GOT3 (cell line): ENCODE results near the gene SLC49A4.

Experiments
- DNase-seq: peaks from one replicate; lab custom pipeline; 2025; ENCODE audit warnings: mixed read lengths; lab: John Stamatoyannopoulos, UW

Gene SLC49A4

DNA sequence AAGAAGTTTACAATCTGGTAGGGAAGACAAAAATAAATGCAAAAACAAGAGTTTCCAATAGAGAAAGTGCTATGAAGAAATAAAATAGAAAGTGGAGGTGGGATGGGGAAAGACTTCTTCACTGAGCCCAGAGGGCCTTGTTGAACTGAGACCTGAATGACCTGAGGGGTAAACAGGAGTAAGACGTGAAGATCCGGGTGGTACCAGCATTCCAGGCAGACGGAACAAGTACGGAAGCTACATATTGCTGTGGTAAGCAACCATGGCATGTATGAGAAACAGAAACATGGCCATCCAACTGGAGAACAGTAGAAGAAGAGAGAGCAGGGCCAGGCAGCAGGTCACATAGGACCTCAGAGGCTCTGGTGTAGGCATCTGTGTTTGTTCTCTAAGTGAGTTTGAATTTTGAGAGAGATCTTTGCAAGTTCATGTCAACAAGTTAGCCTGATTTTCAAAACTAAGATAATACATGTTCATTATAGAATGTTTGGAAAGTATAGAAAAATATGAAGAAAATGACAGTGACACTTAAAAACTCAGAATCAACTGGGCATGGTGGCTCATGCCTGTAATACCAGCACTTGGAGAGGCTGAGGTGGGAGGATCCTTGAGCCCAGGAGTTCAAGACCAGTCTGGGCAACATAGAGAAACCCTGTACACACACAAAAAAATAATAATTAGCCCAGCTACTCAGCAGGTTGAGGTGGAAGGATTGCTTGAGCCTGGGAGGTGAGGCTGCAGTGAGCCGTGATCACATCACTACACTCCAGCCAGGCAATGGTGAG, 64.3 kb downstream of the SLC49A4 start:
- no peak for DNase-seq

DNA sequence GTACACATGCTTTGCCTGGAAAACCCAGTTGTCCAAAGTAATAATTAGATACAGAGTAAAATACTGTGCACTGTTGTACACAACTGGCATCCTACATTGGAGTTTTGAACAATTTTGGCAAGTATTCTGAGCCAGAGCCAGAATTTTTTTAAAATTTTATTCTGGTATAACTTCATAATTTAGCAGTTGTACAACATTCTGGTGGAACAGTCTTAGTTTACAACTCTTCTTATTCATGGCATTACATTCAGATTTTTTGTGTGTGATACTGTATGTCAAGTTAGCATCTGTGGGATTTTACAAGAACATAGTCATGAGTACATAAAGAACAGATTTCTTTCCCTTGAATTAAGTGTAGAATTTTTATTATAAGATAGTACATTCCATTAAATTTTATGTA, 67.5 kb downstream of the SLC49A4 start:
- DNase-seq: no peak

DNA sequence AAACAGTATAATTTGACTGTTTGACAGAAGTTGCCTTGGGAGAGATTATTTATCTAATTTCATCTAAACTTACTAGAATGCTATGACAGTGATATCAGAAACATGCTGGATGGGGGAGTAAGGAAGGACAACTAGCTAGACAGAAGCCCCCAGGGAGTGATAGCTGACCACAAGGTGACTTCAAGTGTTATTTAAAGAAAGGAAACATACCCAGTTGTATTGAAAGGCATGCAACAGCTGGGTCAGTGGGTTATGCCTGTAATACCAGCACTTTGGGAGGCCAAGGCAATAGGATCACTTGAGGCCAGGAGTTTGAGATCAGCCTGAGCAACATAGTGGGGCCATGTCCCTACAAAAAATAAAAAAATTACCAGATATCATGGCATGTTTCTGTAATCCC, 69.6 kb downstream of the SLC49A4 start:
- no peak for DNase-seq

DNA sequence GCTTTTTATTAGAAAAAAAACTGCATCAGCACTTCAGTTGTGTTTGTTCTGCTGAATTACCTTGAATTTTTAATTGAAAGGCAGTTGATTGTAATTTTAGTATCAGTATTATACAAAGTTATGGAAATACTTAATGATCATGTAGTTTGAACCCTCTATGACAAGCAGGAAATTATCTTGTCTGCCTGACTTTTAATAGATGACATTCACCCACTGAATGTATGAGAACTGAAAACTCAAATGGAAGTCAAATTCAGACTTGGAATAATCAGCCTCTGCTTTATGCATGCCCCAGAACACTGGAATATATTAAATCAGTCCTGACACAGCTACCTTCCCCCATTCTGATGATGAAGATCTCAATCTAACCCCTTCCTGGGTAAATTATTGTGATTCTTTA, 73.5 kb downstream of the SLC49A4 start:
- no peak for DNase-seq

DNA sequence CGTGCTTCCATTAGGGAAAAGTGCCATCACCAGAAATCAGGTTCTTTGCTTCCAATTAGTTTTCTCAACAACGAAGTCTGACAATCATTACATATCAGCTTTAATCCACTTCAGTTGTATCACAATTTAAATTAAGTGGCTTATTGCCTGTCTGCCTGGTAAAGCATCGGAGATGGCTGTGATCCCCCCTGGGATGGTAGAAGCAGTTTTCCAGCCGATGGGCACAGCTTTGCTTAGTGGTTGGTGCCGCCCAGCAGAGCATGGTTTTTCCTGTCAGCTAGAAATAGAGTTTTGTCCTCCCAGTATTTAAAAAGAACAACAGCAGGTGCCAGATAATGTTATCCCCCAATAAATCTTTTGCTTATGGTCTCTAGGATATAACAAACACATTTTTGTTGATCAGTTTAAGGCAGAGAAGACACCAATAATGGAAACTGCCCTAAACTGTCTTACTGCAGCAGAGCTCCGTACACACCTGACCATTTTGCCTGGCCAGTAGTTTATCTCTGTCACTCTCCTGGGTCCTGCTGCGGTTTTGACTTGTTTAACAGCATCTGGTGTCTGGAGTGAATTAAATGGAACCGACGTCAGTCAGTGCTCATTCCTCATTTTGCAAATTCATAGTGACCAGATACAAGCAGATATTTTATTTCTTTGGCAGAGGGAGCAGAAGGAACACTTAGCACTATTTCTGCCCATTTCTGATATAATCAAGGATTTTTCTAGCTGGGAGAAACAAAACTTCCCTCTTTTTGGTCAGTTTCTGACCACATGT, 79.1 kb downstream of the SLC49A4 start:
- no peak for DNase-seq

DNA sequence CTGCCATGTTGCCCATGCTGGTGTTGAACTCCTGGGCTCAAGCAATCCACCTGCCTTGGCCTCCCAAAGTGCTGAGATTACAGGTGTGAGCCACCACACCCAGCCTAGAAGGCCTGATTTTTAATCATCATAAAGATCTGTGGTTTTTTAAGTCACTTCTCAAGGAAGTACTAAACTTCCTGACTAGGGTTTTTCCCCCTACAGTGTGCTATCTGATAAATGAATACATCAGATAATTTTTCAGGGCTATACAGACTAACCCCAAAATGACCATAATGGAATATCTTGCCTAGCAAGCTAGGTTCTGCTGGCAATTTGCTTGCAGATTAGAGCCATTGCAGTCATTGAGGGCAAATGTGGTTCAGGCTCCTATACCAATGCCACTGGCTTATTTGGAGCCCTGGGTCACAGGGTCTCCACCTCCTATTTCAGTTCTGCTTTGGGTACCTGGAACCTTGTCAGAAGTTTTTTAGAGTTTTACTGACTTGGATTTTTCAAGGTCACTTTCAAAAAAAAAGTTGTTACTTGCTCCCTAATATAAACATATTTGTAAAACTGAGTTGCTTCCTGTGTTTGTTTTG, 80.8 kb downstream of the SLC49A4 start:
- no peak for DNase-seq

DNA sequence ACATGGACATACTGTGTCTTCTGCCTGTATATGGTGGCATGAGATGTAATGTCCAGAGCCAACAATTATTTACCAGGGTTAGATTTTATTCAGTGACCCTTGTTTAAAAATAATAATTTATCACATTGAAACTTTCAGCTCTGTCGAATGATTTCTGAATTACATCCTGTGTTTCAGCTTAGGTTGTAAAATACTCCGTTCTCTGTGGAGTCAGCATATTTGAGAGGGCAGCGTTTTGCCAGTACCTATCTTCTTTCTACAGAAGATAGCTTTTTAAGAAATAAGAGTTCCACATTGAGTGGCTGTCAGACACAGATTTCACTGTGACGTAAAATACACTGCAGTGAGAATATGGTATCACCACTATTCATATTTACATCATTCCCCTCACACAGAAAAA, 85.3 kb downstream of the SLC49A4 start:
- DNase-seq: no peak

DNA sequence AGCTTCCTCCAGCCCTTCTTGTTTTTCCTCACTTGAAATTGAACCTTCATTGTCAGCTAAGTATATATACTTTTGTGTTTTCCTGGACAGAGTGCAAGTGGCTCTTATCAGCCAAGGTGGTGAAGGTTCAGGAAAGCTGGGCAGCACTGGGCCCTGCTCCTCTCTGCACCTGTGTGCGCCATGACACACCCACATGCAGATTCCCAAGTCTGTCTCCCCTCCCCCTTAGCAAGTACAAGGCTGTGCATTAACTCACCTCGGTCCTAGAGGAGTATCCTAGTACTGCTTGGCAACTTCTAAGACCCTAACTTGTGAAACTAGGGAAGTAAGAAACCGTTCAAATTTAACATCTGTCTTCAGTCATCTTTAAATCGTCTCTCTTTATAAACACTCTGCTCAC, 85.8 kb downstream of the SLC49A4 start:
- no peak for DNase-seq

DNA sequence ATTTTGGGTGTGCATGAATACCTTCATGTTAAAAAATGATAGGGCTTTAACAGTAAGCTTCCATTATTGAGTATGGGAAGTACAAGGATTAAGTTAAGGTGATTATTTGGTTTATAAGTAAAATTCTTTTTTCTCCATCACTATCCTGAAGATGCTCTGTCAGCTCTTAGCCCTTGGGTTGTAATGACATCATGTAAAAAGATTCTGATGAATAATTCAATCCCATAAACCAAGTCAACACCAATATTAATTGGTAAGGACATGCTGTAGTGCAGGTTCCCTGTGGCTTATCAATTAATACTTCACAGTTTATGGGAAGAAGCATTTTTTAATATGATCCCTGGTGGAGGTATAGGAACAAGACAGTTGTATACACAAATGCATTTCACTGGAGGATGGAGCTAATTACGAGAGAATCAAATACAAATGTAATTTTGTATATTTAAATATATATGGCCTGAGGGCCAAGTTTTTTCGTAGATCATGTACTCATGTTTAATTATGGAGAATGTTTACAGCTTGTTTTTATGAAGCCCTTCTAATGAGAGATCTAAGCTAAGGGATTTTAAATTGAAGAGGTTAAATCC, 87.6 kb downstream of the SLC49A4 start:
- DNase-seq: no peak

DNA sequence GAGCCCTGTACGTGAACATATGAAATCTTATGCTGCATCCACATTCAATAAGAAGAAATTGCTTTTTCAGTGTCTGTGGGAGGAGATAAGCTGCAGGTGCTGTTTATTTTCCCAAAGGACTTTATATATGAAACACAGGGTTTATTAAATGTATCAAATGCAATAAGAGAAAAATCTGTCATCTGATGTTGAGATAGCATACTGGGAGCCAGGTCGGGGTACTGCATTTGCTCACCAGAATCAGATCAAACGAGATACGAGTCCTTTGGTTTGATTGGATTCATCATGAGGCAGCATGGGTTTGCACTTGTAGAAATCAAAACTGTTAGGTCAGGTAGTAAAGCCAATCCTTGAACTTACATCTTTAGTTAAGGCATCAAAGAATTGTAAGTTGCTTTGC, 91.4 kb downstream of the SLC49A4 start:
- no peak for DNase-seq

DNA sequence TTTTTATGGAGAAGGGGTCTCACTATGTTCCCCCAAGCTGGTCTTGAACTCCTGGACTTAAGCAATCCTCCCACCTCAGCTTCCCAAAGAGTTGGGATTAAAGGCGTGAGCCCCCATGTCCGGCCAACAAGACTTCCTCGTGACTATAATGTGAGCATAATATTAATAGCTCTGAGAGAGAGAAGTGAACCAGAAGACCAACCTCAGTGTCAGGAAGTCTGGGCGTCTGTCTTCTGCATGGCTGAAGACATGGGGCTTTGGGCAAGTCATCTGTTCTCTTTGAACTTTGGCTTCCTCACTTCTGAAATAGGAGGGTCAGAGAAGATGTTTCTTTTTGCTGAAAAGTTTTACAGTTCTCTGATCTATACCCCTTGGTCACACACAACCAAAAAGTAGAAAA, 92.1 kb downstream of the SLC49A4 start:
- no peak for DNase-seq

DNA sequence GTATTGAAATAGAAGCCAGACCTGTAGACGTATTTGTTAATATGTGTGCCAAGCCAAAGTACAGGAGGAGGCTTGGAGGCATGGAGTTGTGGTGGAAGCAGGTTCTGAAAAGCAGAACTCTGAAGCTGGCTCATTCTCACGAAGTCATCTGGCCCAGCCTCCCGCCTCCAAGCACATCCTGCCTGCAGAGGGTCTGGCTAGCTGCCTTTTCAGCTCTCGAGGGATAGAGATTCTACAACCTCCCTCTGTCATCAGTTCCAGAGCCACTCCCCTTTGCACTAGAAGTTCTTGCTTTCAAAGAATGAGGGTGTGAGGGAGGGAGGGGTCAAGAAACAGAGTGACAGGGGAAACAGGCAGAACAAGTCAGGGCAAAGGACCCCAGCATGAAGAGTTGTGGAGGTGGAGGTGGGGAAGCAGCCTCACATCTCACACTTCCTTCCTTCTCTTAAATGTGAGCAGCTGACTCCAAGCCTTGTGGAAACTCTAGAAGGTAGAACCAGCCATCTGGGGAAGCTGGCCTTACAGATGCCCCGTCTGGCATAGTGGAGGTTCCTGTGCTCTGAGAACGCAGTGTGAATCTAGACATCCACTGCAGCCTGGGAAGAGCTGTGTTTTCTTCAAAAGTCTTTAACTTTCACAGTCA, 95.3 kb downstream of the SLC49A4 start:
- DNase-seq: no peak

DNA sequence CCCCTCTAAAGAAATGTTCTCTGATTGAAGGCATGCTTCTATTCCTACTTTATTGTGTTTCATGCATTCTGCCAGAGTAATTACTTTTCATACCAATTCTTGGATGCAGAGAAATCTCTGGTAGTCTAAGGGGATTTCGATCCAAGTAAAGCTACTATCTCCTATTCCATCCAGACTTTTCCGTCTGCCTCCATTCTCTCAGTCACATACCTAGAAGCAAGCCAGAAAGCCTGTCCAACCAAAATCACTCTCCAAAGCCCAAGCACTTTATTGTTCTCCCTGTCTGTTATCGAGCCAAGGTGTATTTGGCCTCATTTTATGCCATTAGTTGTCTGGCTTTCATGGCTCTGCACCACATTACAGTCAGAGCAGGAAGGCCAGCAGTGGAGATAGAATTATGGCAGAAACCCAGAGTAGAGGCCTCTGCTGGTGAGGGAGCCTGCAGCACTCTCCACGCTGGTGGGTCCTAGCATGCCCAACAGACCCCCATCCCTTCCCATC, 95.9 kb downstream of the SLC49A4 start:
- DNase-seq: no peak

DNA sequence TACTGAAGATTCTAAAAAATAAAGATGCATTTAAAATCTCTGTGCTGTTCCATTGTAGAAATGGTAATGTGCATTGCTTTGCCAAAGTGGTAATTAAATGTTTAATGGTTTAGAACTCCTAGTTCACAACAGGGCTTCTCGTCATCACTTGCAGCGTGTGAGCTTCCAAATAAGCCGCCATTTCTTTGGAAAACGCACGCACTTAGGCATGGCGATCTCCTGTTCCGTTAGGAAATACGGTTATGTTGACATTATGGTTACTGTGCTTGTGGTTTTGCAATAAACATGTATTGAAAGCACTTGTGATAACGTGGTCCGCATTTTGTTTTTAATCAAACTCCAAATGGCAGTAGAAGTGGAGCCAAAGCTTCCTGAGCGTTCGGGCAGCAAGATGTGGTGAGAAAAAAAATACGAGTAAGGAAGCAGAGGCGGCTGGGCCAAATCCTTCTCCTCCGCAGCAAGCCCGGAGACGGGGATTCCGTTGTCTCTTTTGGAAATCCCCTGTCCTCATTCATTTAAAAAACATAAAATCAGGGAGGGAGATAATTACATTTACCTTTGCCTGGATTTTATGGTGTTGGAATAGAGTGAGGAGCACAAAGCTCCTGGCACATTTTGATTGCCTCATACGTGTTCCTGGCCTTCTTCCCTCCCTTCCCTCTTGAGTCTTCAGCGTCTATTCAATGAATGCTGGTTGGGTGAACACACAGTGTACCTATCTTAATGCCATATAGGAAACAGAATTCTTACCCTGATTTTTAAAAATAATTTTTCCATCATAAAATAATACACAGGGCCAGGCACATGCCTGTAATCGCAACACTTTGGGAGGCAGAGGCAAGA, 97.5 kb downstream of the SLC49A4 start:
- DNase-seq: no peak

DNA sequence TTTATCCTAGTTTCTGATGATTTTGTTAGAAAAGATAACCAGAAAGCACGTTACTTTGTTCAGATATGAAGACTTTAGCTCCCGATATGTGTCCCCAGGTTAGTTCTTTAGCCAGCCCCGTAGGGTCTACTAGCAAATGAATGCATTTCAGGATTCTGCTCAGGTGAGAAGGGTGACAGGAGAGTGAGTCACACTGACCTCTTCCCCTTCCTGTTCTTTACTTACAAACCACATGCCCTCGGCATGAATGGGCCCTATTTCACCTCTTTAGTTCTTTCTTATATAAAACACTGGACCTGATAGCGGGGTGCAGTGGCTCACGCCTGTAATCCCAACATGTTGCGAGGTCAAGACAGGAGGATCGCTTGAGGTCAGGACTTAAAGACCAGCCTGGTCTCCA, 98.4 kb downstream of the SLC49A4 start:
- DNase-seq: no peak

DNA sequence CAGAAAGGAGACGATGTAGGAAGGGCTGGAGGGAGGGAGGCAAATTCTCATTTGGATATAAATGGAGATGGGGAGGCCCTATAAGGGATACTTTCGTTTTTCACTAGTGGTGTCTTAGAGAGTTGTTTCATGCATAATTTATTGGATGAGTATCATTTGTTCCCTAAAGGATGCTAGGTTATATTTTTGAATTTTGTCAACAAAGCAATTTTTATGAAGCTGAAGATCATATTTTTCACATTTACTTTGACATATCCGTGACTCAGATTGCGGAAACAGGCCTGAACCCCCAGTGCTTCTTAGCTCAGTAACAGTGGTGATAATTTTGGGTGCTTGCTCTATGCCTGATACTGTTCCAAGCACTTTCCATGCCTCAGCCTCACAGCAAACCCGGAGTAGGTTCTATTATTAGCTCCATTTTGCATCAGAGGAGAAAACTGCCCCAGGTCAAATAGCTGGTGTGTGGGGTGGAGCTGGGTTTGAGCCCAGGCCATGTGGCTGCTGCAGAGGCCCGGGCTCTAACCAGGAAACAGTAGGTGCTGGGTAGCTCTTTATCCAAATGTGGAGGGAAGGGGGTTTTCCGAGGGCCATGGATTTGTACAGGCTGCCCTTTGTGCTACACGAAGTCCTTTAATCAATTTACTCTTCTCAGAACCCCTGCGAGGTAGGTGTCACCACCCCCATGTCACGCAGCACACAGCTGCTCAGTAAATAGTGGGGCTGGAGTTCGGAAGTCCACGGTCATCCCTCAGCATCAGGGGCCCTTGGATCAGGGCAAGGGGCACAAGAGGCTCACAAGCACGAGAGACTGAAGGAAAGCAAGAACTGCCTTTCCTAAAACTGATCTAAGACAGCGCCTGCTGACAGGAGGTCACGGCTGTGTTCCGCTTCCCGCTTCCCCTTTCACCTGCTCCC, 99.1 kb downstream of the SLC49A4 start:
- no peak for DNase-seq

DNA sequence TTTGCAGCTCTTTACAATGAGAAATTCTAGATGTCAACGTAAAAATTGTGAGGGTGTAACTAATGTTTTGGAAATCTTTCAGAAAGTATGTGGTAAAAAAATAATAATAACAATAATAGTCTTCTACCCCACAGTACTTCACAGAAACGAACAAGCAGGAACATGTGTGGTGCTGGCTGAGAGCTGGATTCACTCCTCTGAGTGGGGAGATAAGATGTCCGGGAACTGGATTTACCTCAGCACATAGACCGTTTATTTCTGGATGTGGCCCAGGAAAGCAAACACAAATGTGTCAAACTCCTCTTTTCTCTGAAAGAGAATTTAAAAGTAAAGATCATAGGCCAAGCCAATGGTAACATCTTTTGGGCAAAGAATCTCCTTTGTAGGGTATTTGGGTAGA, 103.4 kb downstream of the SLC49A4 start:
- no peak for DNase-seq

DNA sequence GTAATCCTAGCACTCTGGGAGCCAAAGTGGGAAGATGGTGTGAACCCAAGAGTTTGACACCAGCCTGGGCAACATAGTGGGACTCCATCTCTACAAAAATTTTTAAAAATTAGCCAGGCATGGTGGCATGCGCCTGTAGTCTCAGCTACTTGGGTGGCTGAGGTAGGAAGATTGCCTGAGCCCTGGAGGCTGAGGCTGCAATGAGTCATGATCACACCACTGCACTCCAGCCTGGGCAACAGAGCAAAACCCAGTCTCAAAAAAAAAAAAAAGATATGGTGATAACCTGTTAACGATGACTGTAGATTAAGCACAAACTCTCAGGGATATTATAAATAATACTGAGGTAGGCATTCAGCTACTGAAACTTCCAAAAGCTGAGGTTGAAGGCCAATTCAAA, 107.5 kb downstream of the SLC49A4 start:
- no peak for DNase-seq

DNA sequence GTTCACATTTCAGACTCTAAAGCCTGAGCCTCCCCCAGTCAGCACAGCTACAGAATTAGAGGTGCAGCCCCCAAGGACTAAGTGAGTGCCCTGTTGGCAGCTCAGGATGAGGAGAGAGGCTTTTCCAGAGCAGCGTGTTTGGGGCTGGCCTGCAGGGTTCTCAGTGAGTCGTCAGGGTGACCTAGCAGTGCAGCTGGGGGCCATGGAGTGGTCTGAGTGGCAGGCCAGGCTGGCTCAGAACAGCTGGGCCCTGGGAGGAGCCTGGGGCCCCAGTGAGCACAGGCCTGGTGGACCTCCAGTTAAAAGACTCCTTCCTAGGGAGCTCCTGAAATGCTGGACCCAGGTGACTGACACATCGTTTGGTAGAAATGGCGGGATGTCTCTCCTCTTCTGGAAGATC, 108.3 kb downstream of the SLC49A4 start:
- no peak for DNase-seq

DNA sequence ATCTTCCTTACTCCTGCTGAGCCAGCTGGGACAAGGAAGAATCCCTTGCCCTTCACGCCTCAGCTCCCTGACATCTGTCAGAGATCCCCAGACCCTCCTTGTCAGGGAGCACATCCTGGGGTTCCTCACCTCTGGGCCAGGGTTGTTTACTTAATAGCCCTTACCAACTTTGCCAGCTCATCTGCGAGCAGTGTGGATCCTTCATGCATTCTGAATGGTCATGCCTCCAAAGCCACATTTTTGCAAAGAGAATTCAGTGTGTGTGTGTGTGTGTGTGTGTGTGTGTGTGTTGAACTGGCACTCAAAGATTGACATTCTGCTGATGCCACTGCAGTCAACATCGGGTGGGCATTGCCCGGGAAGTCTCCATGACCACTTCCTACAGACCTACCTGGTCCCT, 112.6 kb downstream of the SLC49A4 start:
- DNase-seq: no peak
